ENCODE measurements around the gene JARID2.

- TF ChIP-seq POLR2A (IDR thresholded peaks at IDR 0.05; ENCODE audit: low read depth, low read length) (no peak), POLR2AphosphoS5 (IDR thresholded peaks at IDR 0.05; ENCODE audit: low read depth, low read length) (no peak), POU2F2 (IDR thresholded peaks at IDR 0.05; ENCODE audit: low read depth, low read length) (no peak), SPI1 (IDR thresholded peaks at IDR 0.05; ENCODE audit: low read depth, low read length) (no peak), TAF1 (IDR thresholded peaks at IDR 0.05; ENCODE audit: low read depth, low read length) (no peak), PAX5 (IDR thresholded peaks at IDR 0.05; ENCODE audit: insufficient read depth, low read length, severe bottlenecking) (no peak)
These were observed 273.0 kb downstream of the JARID2 start for GRCh38 chr6:15518878-15519277.
